IMR-90 (cell line): ENCODE measurements around the gene TDG. TPM values are rescaled to one million over a fixed set of nuclear protein-coding genes. Genes with fewer than 3 reads are reported as not detected.

Experiments used
- ATAC-seq: fragments of 200-7000 bp; cut with Tn5 transposase; 2 replicates; pipeline ENCODE4 v1.9.1; 2020; ENCODE audit warnings: low read depth, mild to moderate bottlenecking, moderate library complexity
- BruUV-seq: library from RNA; stranded (reverse); fragments of 400-500 nt; replicated peaks from 2 replicates; lab custom pipeline; 2021; lab: Mats Ljungman, UMichigan
- CTCF ChIA-PET: fragments of 300-600 bp; formaldehyde crosslinking; extraction: SDS; loops from one replicate; lab custom pipeline; 2021; ENCODE audit warnings: antibody characterized with exemption; lab: Yijun Ruan, JAX
- POLR2A ChIA-PET: fragments of 300-600 bp; sonication (Branson Sonifier 250); formaldehyde crosslinking; loops from one replicate; lab custom pipeline; 2022; ENCODE audit warnings: antibody characterized with exemption; ENCODE audit not compliant: unreplicated experiment; lab: Charles Lee
- DNase-seq: peaks from one replicate; pipeline ENCODE4 v3.0.0; 2013
- H2AFZ ChIP-seq: replicated peaks from 2 replicates; pipeline ENCODE3; 2013; ENCODE audit warnings: low read length, mild to moderate bottlenecking; ENCODE audit not compliant: poor library complexity
- H2AK5ac ChIP-seq: 2 replicates; pipeline ENCODE4 v1.6.1; 2013; ENCODE audit warnings: low read depth, low read length, inconsistent platforms
- H2AK9ac ChIP-seq: replicated peaks from 2 replicates; pipeline ENCODE3; 2013; ENCODE audit warnings: mild to moderate bottlenecking, low read depth, low read length, moderate library complexity; ENCODE audit not compliant: poor library complexity
- H2BK120ac ChIP-seq: 2 replicates; pipeline ENCODE4 v1.6.1; 2013; ENCODE audit warnings: low read depth, low read length, inconsistent platforms
- H2BK15ac ChIP-seq: 3 replicates; pipeline ENCODE4 v1.6.1; 2013; ENCODE audit warnings: low read depth, low read length, inconsistent platforms
- H2BK20ac ChIP-seq: 2 replicates; pipeline ENCODE4 v1.6.1; 2013; ENCODE audit warnings: low read depth, mild to moderate bottlenecking, inconsistent platforms, low read length, moderate library complexity
- H2BK5ac ChIP-seq: 2 replicates; pipeline ENCODE4 v1.6.1; 2013; ENCODE audit warnings: mild to moderate bottlenecking, low read depth, low read length, inconsistent platforms; ENCODE audit not compliant: poor library complexity, severe bottlenecking
- H3K14ac ChIP-seq: replicated peaks from 2 replicates; pipeline ENCODE4 v1.6.1; 2013; ENCODE audit warnings: low read depth, low read length, inconsistent platforms
- H3K18ac ChIP-seq: 2 replicates; pipeline ENCODE4 v1.6.1; 2013; ENCODE audit warnings: low read depth, low read length, control low read depth
- H3K23ac ChIP-seq: 2 replicates; pipeline ENCODE4 v1.6.1; 2013; ENCODE audit warnings: low read depth, low read length, inconsistent platforms
- H3K27ac ChIP-seq: 2 replicates; pipeline ENCODE4 v1.5.1; 2013; ENCODE audit warnings: mild to moderate bottlenecking, control low read depth, low read length; ENCODE audit not compliant: insufficient read depth
- H3K27me3 ChIP-seq: 2 replicates; pipeline ENCODE4 v1.6.1; 2013; ENCODE audit warnings: low read length; ENCODE audit not compliant: control insufficient read depth, insufficient read depth
- H3K36me3 ChIP-seq: 2 replicates; pipeline ENCODE4 v1.6.1; 2013; ENCODE audit warnings: low read length, mixed read lengths; ENCODE audit not compliant: control insufficient read depth, insufficient read depth
- H3K4ac ChIP-seq: 2 replicates; pipeline ENCODE4 v1.6.1; 2013; ENCODE audit warnings: low read depth, low read length, inconsistent platforms
- H3K4me1 ChIP-seq: 2 replicates; pipeline ENCODE4 v1.6.1; 2013; ENCODE audit warnings: low read length, mixed read lengths; ENCODE audit not compliant: control insufficient read depth, insufficient read depth
- H3K4me2 ChIP-seq: 2 replicates; pipeline ENCODE4 v1.6.1; 2013; ENCODE audit warnings: low read depth, mild to moderate bottlenecking, control low read depth, low read length, moderate library complexity
- H3K4me3 ChIP-seq: 2 replicates; pipeline ENCODE4 v1.5.1; 2013; ENCODE audit warnings: low read depth, mild to moderate bottlenecking, control low read depth, low read length, moderate library complexity; ENCODE audit not compliant: insufficient read depth
- H3K56ac ChIP-seq: 2 replicates; pipeline ENCODE4 v1.6.1; 2013; ENCODE audit warnings: low read length, inconsistent platforms; ENCODE audit not compliant: insufficient read depth; ENCODE audit errors: extremely low read depth
- H3K79me1 ChIP-seq, 2 experiments: 2 replicates each; pipeline ENCODE4 v1.6.1; 2013; ENCODE audit warnings: low read length in 2 of 2, inconsistent platforms in 1 of 2, low read depth in 1 of 2
- H3K9ac ChIP-seq: 2 replicates; pipeline ENCODE4 v1.6.1; 2013; ENCODE audit warnings: low read depth, low read length, control low read depth
- H3K9me1 ChIP-seq: 2 replicates; pipeline ENCODE4 v1.6.1; 2013; ENCODE audit warnings: low read length, inconsistent platforms; ENCODE audit not compliant: insufficient read depth
- H3K9me3 ChIP-seq: 2 replicates; pipeline ENCODE4 v1.6.1; 2013; ENCODE audit warnings: low read length; ENCODE audit not compliant: control insufficient read depth, insufficient read depth
- H4K20me1 ChIP-seq: 2 replicates; pipeline ENCODE4 v1.6.1; 2013; ENCODE audit warnings: low read length, inconsistent platforms; ENCODE audit not compliant: insufficient read depth
- H4K5ac ChIP-seq: 2 replicates; pipeline ENCODE4 v1.6.1; 2013; ENCODE audit warnings: mild to moderate bottlenecking, low read depth, low read length, control low read depth
- H4K8ac ChIP-seq, 2 experiments: 2 replicates each; pipeline ENCODE4 v1.6.1; 2013; ENCODE audit warnings: low read depth in 2 of 2, low read length in 2 of 2, control low read depth in 1 of 2, inconsistent platforms in 1 of 2
- H4K91ac ChIP-seq: 2 replicates; pipeline ENCODE4 v1.6.1; 2013; ENCODE audit warnings: low read depth, low read length, inconsistent platforms; ENCODE audit not compliant: insufficient read depth
- CEBPB ChIP-seq: IDR thresholded peaks from 2 replicates; pipeline ENCODE4 v1.6.1; 2012; ENCODE audit warnings: low read depth, low read length, improper control_type of control experiment
- CTCF ChIP-seq: conservative IDR thresholded peaks from 2 replicates; pipeline ENCODE4 v1.5.1; 2012; ENCODE audit warnings: mild to moderate bottlenecking, low read depth, low read length, improper control_type of control experiment
- ELK1 ChIP-seq: fragments of 150-350 bp; IDR thresholded peaks from 2 replicates; pipeline ENCODE4 v1.6.1; 2016; ENCODE audit warnings: low read depth, mild to moderate bottlenecking, low read length, moderate library complexity, borderline replicate concordance
- MAFK ChIP-seq: IDR thresholded peaks from 2 replicates; pipeline ENCODE4 v1.6.1; 2012; ENCODE audit warnings: low read depth, low read length, improper control_type of control experiment
- MAZ ChIP-seq: IDR thresholded peaks from 2 replicates; pipeline ENCODE4 v1.6.1; 2012; ENCODE audit warnings: low read depth, mild to moderate bottlenecking, low read length, improper control_type of control experiment, moderate library complexity, borderline replicate concordance
- RAD21 ChIP-seq: IDR thresholded peaks from 2 replicates; pipeline ENCODE4 v1.6.1; 2012; ENCODE audit warnings: low read length, improper control_type of control experiment
- RFX5 ChIP-seq: IDR thresholded peaks from 2 replicates; pipeline ENCODE4 v1.8.0; 2012; ENCODE audit warnings: low read depth, mild to moderate bottlenecking, low read length, moderate library complexity
- SMC3 ChIP-seq: fragments of 150-350 bp; IDR thresholded peaks from 2 replicates; pipeline ENCODE4 v1.6.1; 2016; ENCODE audit warnings: low read depth, mild to moderate bottlenecking, antibody characterized with exemption, low read length, moderate library complexity
- WGBS, 2 experiments: methylation state at CpG; one replicate each; pipeline versions ENCODE4 v1.1.5 to v1.1.7; 2013; ENCODE audit warnings: missing lambda C conversion rate in 2 of 2; ENCODE audit not compliant: insufficient read length in 1 of 2; ENCODE audit errors: extremely low coverage in 2 of 2; 5-methylcytosine and 5-hydroxymethylcytosine counted together
- dilution Hi-C: fragments of 300-500 bp; cut with HindIII; formaldehyde crosslinking; loops from one replicate; pipeline ENCODE4 v1.14.3; 2018; ENCODE audit warnings: low sequenced_read_pairs; ENCODE audit not compliant: unreplicated experiment
- in situ Hi-C: fragments of 300-500 bp; cut with MboI; formaldehyde crosslinking; loops from 3 replicates; pipeline ENCODE4 v1.14.3; 2019; ENCODE audit warnings: low sequenced_read_pairs, inconsistent platforms, mixed read lengths
- intact Hi-C: fragments of 100-400 bp; cut with micrococcal nuclease; formaldehyde crosslinking; loops from 2 replicates; pipeline ENCODE4 v1.10.0; 2022
- polyA plus RNA-seq, 3 experiments: library from polyadenylated mRNA; depleted of rRNA; stranded (reverse); fragments of >200 nt; gene quantifications; 2 replicates each; pipeline ENCODE4 v1.2.3, GENCODE V29; 2012; ENCODE audit warnings: low replicate concordance in 1 of 3
- total RNA-seq: library from RNA; depleted of rRNA; stranded (reverse); fragments of >200 nt; gene quantifications from 2 replicates; pipeline ENCODE4 v1.2.3, GENCODE V29; 2012

Gene TDG
- total and polyA plus RNA-seq, 2 of the 4 experiments (the other 2 are of a cell fraction): 14.0 to 14.7 TPM

- H3K18ac ChIP-seq: no peak overlapping the region
- H3K4me1 ChIP-seq: no peaks in the 10 kb centered on the region
- no peak overlapping the region for H3K56ac ChIP-seq
- no peak overlapping the region for H3K4ac ChIP-seq
- H2BK20ac ChIP-seq: no peak overlapping the region
- DNase-seq: no peak
- H2AK5ac ChIP-seq: no peak overlapping the region
- POLR2A ChIA-PET: no interaction called here
- no peak overlapping the region for H3K4me2 ChIP-seq
- intact Hi-C loops: no loop called here
- H2BK120ac ChIP-seq: no peak overlapping the region
- no peak overlapping the region for H2BK5ac ChIP-seq
- H3K23ac ChIP-seq: no peak overlapping the region
- no peak overlapping the region for H4K8ac ChIP-seq
- no peak overlapping the region for H2AFZ ChIP-seq
- CTCF ChIA-PET: no interaction called here
- in situ Hi-C loops: no loop called here
- H2AK9ac ChIP-seq: no peak overlapping the region
- TF ChIP-seq ELK1 (no peak), CEBPB (no peak), CTCF (no peak), MAZ (no peak), RFX5 (no peak), SMC3 (no peak), MAFK (no peak), RAD21 (no peak)
- no peak overlapping the region for H3K9ac ChIP-seq
- H4K91ac ChIP-seq: no peak overlapping the region
- no peak overlapping the region for H4K5ac ChIP-seq
- BruUV-seq: no TSS peak
- no peak overlapping the region for H2BK15ac ChIP-seq
- no peaks in the 10 kb centered on the region for H3K9me1 ChIP-seq
- dilution Hi-C loops: no loop called here
- ATAC-seq: no peak
- H3K9me3 ChIP-seq: no peaks in the 10 kb centered on the region
- H3K14ac ChIP-seq: no peak overlapping the region
- H3K79me1 ChIP-seq: no peaks in the 10 kb centered on the region
- H3K36me3 ChIP-seq: peaks cover 2% of the 10 kb centered on the region
- H3K4me3 ChIP-seq: no peak overlapping the region
- 100% methylated on average over 1 of the region's 4 CpGs; no CpG with 5 or more reads in 1 of the 2 experiments for WGBS, 2 experiments
- no peak overlapping the region for H3K27ac ChIP-seq
- H3K27me3 ChIP-seq: no peaks in the 10 kb centered on the region
- H4K20me1 ChIP-seq: no peaks in the 10 kb centered on the region
Measured at GRCh38 chr12:103994235-103994634, 28.6 kb downstream of the TDG start.
